Myocyte (in vitro differentiated cells): ENCODE results near the gene PLCH1. TPM values are rescaled to one million over a fixed set of nuclear protein-coding genes. Genes with fewer than 3 reads are reported as not detected.
"Not testable (repeated sequence)": the region's sequence is repeated elsewhere in the genome, so short reads cannot be mapped to it uniquely, and the experiment has no call there.

Source experiments
- DNase-seq: peaks from one replicate; pipeline ENCODE4 v3.0.0-alpha.2; 2012; ENCODE audit warnings: low read depth
- total RNA-seq: library from RNA; depleted of rRNA; stranded (reverse); fragments of >200 nt; gene quantifications from 2 replicates; pipeline ENCODE4 v1.2.3, GENCODE V29; 2014

The PLCH1 gene
- total RNA-seq, 1 donor from 2014 or later, result 0.62 TPM

- DNase-seq, result no peak
These were observed 98.7 kb downstream of the PLCH1 start for GRCh38 chr3:155646128-155646527.

GRCh38 chr3:155643581-155644165 lies 101.2 kb downstream of the PLCH1 start:
- DNase-seq, result no peak

GRCh38 chr3:155641956-155642355 lies 102.9 kb downstream of the PLCH1 start:
- no peak for DNase-seq

GRCh38 chr3:155640098-155640497 lies 104.8 kb downstream of the PLCH1 start:
- no peak for DNase-seq

GRCh38 chr3:155639462-155640055 lies 105.3 kb downstream of the PLCH1 start:
- DNase-seq, result no peak

GRCh38 chr3:155638461-155638860 lies 106.4 kb downstream of the PLCH1 start:
- not testable (repeated sequence) for DNase-seq

GRCh38 chr3:155637567-155637966 lies 107.3 kb downstream of the PLCH1 start:
- no peak for DNase-seq

- DNase-seq, result no peak
These were observed 109.8 kb downstream of the PLCH1 start for GRCh38 chr3:155635056-155635455.

- no peak for DNase-seq
These were observed 110.7 kb downstream of the PLCH1 start for GRCh38 chr3:155634121-155634719.

GRCh38 chr3:155631323-155632019 lies 113.4 kb downstream of the PLCH1 start:
- DNase-seq, result no peak

- DNase-seq, result no peak
These were observed 115.3 kb downstream of the PLCH1 start for GRCh38 chr3:155629556-155629955.

GRCh38 chr3:155629056-155629455 lies 115.8 kb downstream of the PLCH1 start:
- no peak for DNase-seq

GRCh38 chr3:155622647-155623046 lies 122.2 kb downstream of the PLCH1 start:
- DNase-seq, result not testable (repeated sequence)

GRCh38 chr3:155620552-155620951 lies 124.3 kb downstream of the PLCH1 start:
- DNase-seq, result not testable (repeated sequence)

- DNase-seq, result no peak
These were observed 125.6 kb downstream of the PLCH1 start for GRCh38 chr3:155619118-155619915.

- no peak for DNase-seq
These were observed 126.3 kb downstream of the PLCH1 start for GRCh38 chr3:155618543-155618942.

GRCh38 chr3:155617346-155617925 lies 127.4 kb downstream of the PLCH1 start:
- no peak for DNase-seq

- DNase-seq, result not testable (repeated sequence)
These were observed 129.7 kb downstream of the PLCH1 start for GRCh38 chr3:155615141-155615540.

GRCh38 chr3:155614410-155614809 lies 130.5 kb downstream of the PLCH1 start:
- not testable (repeated sequence) for DNase-seq

GRCh38 chr3:155611456-155611855 lies 133.4 kb downstream of the PLCH1 start:
- no peak for DNase-seq

- DNase-seq, result no peak
These were observed 135.3 kb downstream of the PLCH1 start for GRCh38 chr3:155609586-155609985.
